HG02840 (cell line): ENCODE results near the gene PNMA8C.
"Not testable (repeated sequence)": the region's sequence is repeated elsewhere in the genome, so short reads cannot be mapped to it uniquely, and the experiment has no call there.

Experiments
- ATAC-seq: cut with Tn5 transposase; IDR thresholded peaks from one replicate; pipeline ENCODE4 v1.9.1; 2021; ENCODE audit warnings: mild to moderate bottlenecking, moderate library complexity, moderate number of reproducible peaks; ENCODE audit not compliant: unreplicated experiment, low FRiP score

PNMA8C gene

DNA sequence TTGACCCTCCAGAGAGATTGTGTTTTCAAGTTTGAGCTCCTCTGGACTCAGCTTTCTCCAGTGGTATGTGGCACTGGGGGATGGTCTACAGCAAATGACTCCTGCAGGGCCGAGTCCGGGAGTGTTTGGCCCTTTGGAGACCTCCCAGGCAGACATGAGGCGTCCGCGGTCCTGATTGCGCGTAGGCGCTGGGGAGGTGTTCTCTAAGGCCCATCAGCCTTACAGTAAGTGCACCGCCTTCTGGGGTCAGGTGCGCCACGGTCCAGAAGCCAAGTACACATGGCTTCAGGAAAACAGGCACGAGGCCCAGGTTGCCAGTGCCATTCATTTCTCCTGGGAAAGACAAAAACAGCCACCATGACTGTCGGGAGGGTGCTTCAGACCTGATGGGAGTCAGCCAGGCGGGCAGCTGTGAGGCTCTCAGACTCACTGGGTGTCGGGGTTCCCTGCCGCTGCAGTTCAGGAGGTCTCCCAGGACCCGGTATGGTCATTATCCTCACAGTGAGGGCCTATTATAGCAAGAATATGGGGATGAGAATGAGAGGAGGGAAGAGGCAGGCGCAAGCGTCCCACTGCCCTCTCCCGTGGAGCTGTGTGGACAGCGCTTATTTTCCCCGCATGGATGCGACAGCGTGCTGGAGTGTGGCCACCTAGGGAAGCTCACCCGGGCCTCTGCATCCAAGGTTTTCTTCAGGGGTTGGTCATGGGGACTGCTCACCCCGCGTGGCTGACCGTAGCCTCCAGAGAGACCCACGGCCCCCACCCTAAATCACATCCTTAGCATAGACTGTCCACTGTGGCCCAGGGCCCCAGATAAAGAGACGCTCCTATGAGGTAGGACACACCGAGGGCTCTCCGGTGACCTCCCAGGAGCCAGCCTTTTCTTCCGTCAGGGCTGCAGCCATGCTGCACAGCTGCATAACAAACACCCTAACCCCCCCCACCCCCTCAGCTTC is 37.2 kb downstream of the PNMA8C start:
- no peak for ATAC-seq

DNA sequence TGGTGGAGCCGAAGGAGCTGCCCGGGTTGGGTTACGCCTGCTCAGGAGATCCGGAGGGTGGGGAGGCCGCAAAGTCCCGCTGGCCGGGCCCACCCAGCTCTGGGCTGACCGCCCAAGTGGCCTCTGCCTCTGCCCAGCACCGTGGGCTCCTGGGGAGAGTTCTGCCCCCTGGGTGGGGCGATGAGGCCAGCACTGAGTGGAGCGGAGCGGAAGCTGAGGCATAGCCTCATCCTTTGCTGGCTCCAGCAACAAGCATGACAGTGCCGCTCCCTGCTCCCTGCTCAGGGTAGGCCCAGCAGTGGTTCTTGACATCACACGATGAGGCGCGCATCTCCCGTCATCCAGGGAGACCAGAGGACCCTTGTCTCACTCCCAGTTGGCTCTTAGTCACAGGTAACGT is 37.9 kb downstream of the PNMA8C start:
- ATAC-seq = no peak

DNA sequence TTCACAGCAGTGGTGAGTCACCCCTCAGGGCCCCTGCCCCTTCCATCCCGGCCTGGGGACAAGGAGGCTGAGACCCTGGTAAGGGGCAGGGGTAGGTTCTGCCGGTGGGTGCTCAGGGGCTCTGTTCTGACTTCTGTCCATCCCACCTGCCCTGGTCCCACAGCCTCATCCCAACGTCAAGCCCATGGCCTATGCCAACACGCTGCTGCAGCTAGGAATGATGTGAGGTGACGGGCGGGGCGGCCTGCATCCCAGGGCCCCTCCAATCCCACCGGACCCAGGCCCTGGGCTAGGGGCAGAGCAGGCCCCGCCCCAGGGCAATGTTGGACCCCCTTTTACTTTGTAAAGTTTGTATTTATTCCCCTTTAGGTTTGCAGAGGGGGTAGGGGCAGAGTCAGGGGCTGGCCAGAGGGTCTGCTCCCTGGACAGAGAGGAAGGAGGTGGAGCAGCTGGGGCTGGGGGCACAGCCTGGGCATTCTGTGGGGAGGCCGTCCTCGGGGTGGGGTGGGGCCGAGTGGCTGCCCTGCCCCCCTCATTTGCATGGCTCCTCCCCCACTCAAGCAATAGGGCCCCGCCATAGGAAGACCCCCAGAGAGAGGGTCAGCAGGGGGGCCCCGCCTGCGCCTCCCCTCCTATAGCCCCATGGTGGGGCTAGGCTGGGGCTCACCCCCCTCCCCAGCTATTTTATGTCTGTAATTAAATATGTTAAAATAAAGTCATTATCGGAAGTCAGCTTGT is 38.4 kb downstream of the PNMA8C start:
- ATAC-seq = no peak

DNA sequence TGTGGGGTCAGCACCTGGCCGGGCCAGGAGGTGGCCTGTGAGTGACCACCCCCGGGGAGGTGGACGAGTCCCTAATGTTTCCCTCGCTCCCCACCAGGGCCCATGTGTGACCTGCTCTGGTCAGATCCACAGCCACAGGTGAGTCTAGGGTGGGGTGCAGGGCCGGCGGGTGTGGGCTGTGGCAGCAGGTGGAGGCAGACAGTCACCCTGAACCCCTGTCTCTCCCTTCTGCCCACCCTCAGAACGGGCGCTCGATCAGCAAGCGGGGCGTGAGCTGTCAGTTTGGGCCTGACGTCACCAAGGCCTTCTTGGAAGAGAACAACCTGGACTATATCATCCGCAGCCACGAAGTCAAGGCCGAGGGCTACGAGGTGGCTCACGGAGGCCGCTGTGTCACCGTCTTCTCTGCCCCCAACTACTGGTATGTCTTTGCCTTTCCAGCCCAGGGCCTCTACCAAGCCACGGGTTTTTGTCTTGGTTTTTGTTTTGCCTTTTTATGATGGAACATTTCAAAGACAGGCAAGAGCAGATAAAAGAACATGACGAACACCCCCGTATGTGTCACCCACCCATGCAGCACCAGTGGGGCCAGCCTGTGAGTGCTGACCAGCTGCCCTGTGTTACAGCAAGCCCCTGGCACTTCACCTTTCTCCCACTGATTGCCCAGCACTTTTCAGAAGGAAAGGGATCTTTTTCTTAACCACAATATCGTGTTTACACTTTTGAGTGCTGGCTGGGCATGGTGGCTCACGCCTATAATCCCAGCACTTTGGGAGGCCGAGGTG is 40.2 kb downstream of the PNMA8C start:
- ATAC-seq = no peak

DNA sequence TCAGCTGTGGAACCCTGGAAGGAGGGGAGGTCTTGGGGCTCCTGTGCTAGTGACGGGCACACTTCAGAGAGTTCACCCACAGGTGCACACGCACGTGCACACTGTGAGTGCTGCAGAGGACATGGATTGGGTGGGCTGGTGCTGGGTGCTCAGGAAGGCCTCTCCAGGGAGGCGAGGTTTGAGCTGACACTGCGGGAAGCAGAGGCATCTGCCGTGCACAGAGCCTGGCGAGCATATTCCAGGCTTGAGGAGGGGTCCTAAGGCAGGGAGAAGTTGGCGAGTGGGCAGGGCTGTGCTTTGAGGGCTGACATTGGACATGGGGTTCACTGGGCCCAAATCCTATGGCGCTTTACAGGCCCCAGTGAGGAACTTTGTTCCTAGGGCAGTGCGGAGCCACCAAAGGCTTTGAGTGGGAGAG is 41.0 kb downstream of the PNMA8C start:
- no peak for ATAC-seq

DNA sequence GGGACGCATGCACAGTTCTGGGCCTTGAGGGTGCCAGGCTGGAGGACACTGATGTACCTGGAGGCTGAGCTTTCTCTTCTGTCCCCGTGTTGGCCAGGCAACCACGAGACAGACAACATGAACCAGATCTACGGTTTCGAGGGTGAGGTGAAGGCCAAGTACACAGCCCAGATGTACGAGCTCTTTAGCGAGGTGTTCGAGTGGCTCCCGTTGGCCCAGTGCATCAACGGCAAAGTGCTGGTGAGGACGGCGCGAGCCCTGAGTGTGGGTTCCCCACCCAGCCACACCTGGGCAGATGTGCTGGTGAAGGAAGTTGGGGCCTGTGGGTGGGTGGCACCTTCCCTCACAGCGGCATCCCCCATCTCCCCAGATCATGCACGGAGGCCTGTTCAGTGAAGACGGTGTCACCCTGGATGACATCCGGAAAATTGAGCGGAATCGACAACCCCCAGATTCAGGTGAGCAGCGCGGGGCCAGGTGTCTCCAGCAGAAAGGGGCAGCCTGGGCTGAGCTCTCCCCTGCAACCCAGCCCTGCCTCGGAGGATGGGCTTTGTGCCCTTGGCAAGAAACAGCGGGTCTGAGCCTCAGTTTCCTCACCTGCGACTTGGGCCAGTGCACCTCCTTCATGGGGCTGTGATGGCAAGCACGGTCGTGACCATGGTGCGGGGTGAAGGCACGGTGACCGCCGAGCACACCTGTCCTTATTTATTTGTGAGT is 41.6 kb downstream of the PNMA8C start:
- no peak for ATAC-seq

DNA sequence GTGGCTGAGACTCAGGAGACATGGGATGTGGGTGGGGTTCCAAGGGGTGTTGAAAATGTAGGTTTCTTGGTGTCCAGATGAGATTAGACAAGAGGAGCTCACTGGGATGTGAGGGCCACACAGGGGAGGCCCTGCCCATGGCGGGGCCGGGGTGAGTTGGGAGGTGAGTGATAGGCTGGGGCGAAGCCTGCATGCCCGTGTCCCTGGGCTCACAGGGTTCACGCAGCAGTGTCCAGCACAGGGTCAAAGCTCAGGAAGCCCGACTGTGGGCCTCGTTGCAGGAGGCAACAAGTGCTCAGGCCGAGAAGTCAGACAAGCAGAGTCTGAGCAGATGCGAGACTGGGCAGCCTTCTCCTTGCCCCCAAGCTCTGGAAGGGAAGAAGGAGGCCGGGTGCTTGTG is 42.6 kb downstream of the PNMA8C start:
- no peak for ATAC-seq

DNA sequence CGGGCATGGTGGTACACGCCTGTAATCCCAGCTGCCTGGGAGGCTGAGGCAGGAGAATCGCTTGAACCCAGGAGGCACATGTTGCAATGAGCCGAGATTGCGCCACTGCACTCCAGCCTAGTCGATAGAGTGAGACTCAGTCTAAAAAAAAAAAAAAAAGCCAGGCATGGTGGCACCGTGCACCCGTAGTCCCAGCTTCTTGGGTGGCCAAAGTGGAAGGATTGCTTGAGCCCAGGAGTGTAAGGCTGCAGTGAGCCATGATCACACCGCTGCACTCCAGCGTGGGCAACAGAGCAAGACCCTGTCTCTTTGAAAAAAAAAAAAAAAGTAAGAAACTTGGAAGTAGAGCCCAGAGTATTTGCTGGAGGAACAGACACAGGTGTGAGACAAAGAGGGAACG is 43.1 kb downstream of the PNMA8C start:
- no peak for ATAC-seq

DNA sequence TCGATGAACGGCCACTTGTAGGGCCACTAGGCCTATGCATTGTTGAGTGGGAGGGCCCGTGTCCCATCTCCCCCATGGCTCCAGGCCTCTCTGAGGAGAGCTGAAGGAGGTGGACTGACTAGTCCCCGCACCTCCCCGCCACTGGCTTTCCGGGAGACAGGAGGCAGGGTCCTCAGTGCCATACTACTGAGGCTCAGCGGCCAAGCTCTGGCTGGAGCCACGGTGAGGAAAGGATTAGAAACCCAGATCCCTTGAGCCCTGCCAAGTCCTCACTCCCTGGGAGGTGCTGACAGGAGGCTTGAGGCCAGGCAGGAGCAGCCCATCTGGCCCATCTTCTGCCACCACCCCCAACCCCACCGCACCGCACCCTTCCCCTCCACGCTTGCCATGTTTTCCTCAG is 44.3 kb downstream of the PNMA8C start:
- ATAC-seq = no peak

DNA sequence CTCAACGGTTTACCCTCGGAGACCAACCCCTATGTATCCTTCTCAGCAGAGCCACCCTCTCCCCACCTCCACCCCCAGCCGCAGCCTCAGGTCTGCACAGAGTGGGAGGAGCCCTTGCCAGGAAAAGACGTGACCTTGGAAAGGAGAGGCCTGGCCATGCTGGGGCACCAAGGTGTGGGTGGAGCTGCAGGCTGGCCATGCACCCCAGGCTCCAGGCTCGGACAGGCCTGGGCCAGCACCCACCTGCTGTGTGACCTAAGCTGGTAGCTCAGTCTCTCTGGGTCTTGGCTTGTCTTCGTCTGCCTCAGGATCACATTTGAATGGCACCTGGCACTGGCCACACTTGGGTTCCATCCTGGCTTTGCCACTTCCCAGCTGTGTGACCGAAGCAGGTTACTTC is 44.9 kb downstream of the PNMA8C start:
- ATAC-seq = no peak

DNA sequence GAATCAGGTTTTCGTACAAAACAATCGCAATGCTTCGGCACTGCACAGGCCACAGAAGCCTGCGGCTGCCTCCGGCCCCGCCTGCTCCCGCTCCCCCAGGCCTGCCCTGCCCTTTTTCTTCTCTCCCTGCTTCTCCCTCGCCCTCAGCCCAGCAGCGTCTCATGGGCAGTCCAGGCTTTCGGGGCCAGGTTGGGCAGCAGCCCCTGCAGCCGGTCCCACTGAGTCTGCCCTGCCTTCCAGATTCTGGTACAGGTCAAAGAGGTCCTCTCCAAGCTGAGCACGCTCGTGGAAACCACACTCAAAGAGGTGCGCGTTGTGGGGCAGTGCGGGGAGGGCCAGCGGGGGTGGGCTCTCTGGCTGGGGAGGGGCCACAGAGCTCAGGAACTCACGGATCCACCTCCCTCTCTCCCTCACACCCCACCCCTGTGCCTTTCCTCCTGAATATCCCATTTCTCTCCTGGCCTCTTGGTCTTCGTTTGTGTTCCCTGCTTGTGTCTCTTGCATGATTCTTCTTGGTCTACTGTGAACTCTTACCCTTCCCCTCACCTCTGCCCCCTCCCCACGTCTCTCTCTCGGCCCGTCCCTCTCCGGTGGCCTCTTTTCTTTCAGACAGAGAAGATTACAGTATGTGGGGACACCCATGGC is 45.4 kb downstream of the PNMA8C start:
- no peak for ATAC-seq

DNA sequence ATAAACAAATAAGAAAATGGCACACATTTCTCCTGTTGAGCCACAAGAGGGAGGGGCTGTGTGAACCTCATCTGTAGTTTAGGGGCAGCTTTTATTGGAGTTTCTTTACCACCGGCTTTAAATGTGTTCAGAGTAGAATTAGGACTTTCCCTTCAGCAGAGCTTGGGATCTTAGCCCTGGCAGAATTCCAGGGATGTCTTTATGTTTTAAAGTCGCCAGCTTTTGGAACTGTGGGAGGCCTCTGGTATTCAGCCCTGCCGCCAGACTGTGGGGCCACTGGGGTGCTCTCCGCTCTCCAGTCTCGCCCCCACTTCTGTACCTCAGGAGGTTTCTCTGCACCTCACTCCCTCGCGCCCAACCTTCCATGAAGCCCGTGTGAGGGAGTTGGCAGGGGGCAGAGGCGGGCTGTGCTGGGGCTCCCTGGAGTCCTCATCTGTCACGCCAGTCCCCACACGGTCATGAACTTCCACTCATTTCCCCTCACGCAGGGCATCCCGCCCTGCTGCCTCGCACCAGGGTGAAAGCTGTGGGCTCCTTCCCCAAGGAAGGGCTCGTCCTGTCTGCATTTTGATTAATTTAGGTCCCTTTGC is 46.9 kb downstream of the PNMA8C start:
- ATAC-seq = no peak

DNA sequence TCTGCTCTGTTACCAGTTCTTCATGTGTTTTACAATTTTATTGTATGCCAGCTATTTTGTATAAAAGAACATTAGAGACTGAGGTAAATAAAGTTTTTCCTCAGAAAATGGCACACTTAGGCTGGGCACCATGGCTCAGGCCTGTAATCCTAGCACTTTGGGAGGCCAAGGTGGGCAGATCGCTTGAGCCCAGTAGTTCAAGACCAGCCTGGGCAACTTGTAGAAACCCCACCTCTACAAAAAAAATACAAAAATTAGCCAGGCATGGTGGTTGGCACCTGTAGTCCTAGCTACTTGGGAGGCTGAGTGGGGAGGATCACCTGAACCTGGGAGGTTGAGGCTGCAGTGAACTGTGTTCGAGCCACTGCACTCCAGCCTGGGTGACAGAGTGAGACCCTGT is 47.4 kb downstream of the PNMA8C start:
- ATAC-seq = no peak

DNA sequence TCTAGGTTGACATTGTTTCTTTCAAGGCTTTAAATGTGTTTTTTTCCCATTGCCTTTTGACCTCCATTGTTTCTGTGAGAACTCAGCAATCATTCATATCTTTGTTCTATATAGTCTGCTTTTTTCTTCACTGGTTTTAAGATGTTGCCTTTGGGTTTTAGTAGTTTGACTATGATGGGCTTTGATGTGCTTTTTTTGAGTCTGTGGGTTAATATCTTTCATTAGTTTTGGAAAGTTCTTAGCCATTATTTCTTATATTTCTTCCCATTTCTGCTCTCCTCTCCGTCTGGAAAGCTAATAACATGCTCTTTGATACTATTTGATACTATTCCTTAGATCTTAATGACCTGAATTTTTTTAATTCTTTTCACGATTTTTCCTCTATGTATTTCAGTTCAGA is 48.0 kb downstream of the PNMA8C start:
- ATAC-seq = no peak

DNA sequence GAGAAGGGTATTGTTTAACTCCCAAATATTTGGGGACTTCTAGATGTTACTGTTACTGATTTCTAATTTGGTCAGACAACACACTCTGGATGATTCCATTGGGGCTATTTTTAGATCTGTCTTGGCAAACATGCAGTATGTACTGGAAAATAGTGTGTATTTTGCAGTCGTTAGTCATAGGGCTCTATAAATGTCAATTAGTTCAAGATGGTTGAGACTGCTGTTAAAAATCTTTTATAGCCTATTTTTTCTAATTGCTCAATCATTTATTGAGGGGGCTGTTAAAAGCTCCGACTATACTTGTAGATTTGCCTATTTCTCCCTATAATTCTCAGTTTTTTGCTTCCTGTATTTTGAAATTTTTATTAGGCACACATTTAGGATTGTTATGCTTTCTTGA is 50.5 kb downstream of the PNMA8C start:
- no peak for ATAC-seq

DNA sequence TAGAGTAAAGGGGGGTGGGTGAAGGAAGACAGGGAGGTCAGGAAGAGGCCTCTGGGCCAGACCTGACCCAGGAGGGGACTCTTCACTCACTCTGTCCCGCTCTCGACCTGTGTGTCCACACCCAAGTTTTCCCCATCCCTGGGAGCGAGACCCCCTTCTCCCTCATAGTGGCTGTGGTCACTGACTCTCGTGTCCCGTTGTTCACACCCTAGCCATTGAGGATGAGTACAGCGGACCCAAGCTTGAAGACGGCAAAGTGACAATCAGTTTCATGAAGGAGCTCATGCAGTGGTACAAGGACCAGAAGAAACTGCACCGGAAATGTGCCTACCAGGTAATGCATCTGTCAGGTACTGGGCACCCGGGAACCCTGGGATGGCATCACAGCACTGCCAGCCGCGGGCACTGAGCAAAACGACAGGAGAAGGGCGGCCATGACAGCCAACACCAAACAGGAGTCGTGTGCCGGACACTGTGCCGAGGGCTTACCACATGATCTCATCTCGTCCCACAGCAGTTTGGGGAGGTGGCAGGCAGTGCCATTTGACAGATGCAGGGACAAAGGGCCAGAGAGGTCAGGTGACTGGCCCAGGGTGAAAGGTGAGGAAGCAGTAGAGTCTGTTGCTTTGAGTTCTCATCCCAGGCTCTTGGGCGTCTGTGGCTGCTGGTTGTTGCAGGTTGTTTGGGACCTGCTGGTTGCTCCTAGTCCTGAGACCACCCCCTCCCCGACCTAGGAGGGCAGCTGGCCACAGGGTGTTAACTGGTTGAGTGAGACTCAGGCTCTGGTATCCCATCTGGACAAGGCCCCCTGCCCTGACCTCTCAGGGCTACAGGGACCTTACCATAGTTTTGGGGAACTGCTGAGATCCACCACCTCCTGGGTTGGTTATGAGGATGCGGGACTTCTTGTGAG is 52.2 kb downstream of the PNMA8C start:
- ATAC-seq = no peak

DNA sequence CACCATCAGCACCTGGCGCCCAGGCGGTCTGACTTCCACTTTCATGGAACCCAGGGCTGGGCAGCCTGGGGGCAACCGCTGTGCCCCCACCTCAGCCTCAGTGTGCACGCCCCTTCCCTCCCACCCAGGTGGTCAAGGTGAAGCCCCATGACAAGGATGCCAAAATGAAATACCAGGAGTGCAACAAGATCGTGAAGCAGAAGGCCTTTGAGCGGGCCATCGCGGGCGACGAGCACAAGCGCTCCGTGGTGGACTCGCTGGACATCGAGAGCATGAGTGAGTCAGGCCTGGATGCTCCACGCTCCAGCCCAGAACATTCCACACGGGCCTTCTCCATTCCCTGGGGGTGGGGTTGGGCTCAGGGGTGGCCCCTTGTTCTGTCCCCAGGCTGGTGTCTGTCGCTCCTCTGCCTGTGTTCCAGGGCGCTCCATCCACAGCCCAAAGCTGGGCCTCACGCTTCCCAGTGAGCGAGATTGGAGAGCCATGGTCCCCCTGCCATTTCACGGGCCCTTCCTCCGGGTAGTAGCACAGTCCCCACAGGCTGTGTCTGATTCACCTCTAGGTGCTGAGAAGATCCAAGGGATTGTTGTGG is 53.2 kb downstream of the PNMA8C start:
- not testable (repeated sequence) for ATAC-seq
